AG10803 (cell line): ENCODE measurements around the gene ASIC2.
A peak's percentile ranks its signal among the peaks of the same experiment; 100 is the strongest.

Experiments
- DNase-seq: peaks from one replicate; pipeline ENCODE4 v3.0.0; 2010; ENCODE audit warnings: low read depth
- H3K4me3 ChIP-seq: 2 replicates; pipeline ENCODE4 v1.5.1; 2011; ENCODE audit warnings: mild to moderate bottlenecking, low read length, control low read depth
- CTCF ChIP-seq: conservative IDR thresholded peaks from 2 replicates; pipeline ENCODE4 v1.5.1; 2011; ENCODE audit warnings: mild to moderate bottlenecking, low read length, control low read depth, inconsistent platforms

Gene ASIC2

GRCh38 chr17:33024688-33025486 lies 268.2 kb downstream of the ASIC2 start:
- DNase-seq: no peak
- no peak for TF ChIP-seq CTCF
- H3K4me3 ChIP-seq: no peak overlapping the region

DNA sequence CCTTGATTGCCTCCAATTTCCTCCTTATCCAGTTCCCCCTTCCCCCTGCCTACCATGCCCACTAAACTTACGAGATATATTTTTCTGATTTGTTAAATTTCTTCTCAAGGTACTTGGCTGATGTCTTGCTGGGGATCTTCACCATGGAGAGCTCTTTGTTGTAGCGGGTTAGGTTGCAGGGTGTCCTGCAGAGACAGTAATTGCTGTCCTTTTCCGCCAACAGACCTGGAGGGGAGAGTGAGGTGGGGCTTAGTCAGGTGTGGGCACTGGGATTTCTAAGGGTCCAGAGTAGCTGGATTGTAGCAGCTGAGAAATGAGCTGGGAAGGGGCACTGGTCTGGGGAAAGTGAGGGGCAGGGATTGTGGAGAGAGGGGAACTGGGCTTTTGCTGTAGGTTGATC lies 269.3 kb downstream of the ASIC2 start:
- no peak for TF ChIP-seq CTCF
- H3K4me3 ChIP-seq: no peak overlapping the region
- no peak for DNase-seq

DNA sequence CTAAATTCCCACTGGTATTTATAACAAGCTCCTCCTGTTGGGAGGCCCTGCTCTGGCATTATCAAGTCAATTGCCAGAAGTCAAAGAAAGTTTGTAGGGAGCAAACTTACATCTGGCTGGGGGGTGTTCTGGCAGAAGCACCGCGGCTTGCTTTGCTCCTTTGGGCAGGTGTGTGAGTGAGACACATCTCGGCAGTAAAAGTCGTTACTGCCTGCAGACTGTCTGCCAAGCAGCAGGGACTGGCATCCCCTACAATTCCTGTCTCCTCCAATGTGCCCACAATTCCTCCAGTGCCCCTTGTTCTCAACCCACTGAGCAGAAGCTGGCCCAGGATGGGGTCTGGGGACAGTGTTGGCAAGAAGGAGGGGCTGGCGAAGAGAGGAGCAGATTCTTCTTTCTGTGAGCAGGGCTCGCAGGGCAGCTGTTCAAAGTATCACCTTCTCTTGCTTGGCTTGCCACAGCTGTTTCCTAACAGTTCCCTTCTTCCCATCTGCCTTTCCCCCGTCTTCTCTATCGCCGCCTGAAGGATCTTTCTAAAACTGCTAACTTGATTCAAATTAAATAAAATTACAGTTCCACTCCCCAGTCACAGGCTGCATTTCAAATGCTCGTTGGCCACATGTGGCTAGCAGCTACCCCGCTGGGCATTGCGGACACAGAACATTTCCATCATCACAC lies 271.2 kb downstream of the ASIC2 start:
- H3K4me3 ChIP-seq: no peak overlapping the region
- DNase-seq: peak; percentile 10
- TF ChIP-seq CTCF: peak; percentile 40

- TF ChIP-seq CTCF: no peak
- H3K4me3 ChIP-seq: no peak overlapping the region
- DNase-seq: no peak
Observed at GRCh38 chr17:33019161-33019890, 273.8 kb downstream of the ASIC2 start.

- H3K4me3 ChIP-seq: no peak overlapping the region
- no peak for TF ChIP-seq CTCF
- no peak for DNase-seq
Observed at GRCh38 chr17:33017366-33017765, 275.7 kb downstream of the ASIC2 start.

DNA sequence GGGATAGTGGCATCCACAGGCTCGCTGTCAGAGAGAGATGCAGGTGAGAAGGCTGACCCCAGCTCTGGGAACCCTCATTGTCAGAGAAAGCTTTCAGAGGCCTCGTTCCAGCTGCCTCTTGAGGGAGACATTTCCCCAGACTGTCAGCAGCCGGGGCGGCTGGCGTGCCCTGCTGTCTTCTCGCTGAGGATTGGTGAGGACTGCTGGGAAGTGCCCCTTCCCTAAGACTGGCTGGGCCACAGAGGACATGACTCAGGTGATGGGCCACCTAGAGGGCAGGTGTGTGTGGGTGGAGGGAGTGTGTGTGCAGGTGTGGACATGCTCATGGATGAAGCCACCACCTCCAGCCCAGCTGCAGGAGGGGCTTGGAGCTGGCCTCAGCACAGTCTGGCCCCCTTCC lies 276.2 kb downstream of the ASIC2 start:
- no peak for DNase-seq
- no peak for TF ChIP-seq CTCF
- no peak overlapping the region for H3K4me3 ChIP-seq
